H7 (cell line): ENCODE measurements around the gene CRELD1. TPM values are rescaled to one million over a fixed set of nuclear protein-coding genes. Genes with fewer than 3 reads are reported as not detected.

ENCODE experiments used
- DNase-seq: peaks from one replicate; pipeline ENCODE4 v3.0.0; 2012
- H3K27me3 ChIP-seq: 2 replicates; pipeline ENCODE4 v1.6.0; 2011; ENCODE audit warnings: mild to moderate bottlenecking, low read length; ENCODE audit not compliant: control insufficient read depth, insufficient read depth
- H3K36me3 ChIP-seq: replicated peaks from 2 replicates; pipeline ENCODE4 v1.5.1; 2011; ENCODE audit warnings: low read length; ENCODE audit not compliant: control insufficient read depth, insufficient read depth
- H3K4me3 ChIP-seq: 2 replicates; pipeline ENCODE4 v1.5.1; 2011; ENCODE audit warnings: low read depth, mild to moderate bottlenecking, control low read depth, low read length, moderate library complexity; ENCODE audit not compliant: insufficient read depth
- total RNA-seq: library from RNA; depleted of rRNA; stranded (reverse); fragments of >200 nt; shearing (Covaris generic); gene quantifications from 2 replicates; pipeline ENCODE4 v1.2.3, GENCODE V29; 2014

The CRELD1 gene
- total RNA-seq, 1 experiment from 2014 or later = 22.2 TPM

GRCh38 chr3:9951126-9951525 lies 17.5 kb downstream of the CRELD1 start:
- Histone ChIP-seq H3K36me3 (no peaks in the 10 kb centered on the region; the same call in 1 of the 2 replicates), H3K4me3 (0 out of 2 replicates have a peak overlapping the region, but pooled peaks have one; percentile 73), H3K27me3 (peaks cover 8% of the 10 kb centered on the region)
- peak; percentile 36 for DNase-seq

- H3K4me3 ChIP-seq = peak overlapping the region; percentile 73
- H3K27me3 ChIP-seq = peaks cover 8% of the 10 kb centered on the region
- H3K36me3 ChIP-seq = no peaks in the 10 kb centered on the region; the same call in 1 of the 2 replicates
- DNase-seq = no peak
Observed at GRCh38 chr3:9951598-9951961, 17.9 kb downstream of the CRELD1 start.

- Histone ChIP-seq H3K36me3 (no peaks in the 10 kb centered on the region; the same call in 1 of the 2 replicates), H3K4me3 (peak within 1 kb of the TSS; percentile 73), H3K27me3 (peaks cover 5% of the 10 kb centered on the region)
- DNase-seq = peak; percentile 92
Observed at GRCh38 chr3:9951962-9952805, 18.6 kb downstream of the CRELD1 start, which contains the start of gene PRRT3. Gene PRRT3, minus strand, starts transcription at chr3:9952408. Its CDS starts 2,293 bp downstream, at chr3:9950115.

GRCh38 chr3:9955067-9955502 lies 21.5 kb downstream of the CRELD1 start:
- H3K27me3 ChIP-seq = peaks cover 1% of the 10 kb centered on the region
- H3K4me3 ChIP-seq = no peak overlapping the region
- peak; percentile 85 for DNase-seq
- no peaks in the 10 kb centered on the region for H3K36me3 ChIP-seq

- no peak for DNase-seq
- H3K27me3 ChIP-seq = peaks cover 1% of the 10 kb centered on the region
- H3K4me3 ChIP-seq = no peak overlapping the region
- no peaks in the 10 kb centered on the region for H3K36me3 ChIP-seq
Observed at GRCh38 chr3:9955611-9956352, 22.1 kb downstream of the CRELD1 start.

- H3K36me3 ChIP-seq = no peaks in the 10 kb centered on the region
- DNase-seq = peak; percentile 29
- H3K27me3 ChIP-seq = no peaks in the 10 kb centered on the region
- H3K4me3 ChIP-seq = no peak overlapping the region
Observed at GRCh38 chr3:9957214-9957613, 23.6 kb downstream of the CRELD1 start.

GRCh38 chr3:9965200-9965875 lies 31.7 kb downstream of the CRELD1 start:
- no peak overlapping the region for H3K4me3 ChIP-seq
- peaks cover 5% of the 10 kb centered on the region for H3K36me3 ChIP-seq
- no peak for DNase-seq
- no peaks in the 10 kb centered on the region for H3K27me3 ChIP-seq

- peaks cover 8% of the 10 kb centered on the region for H3K36me3 ChIP-seq
- no peak overlapping the region for H3K4me3 ChIP-seq
- no peaks in the 10 kb centered on the region for H3K27me3 ChIP-seq
- DNase-seq = no peak
Observed at GRCh38 chr3:9966841-9967240, 33.2 kb downstream of the CRELD1 start.

- no peak for DNase-seq
- no peaks in the 10 kb centered on the region for H3K27me3 ChIP-seq
- no peak overlapping the region for H3K4me3 ChIP-seq
- H3K36me3 ChIP-seq = peaks cover 12% of the 10 kb centered on the region
Observed at GRCh38 chr3:9969632-9970019, 36.0 kb downstream of the CRELD1 start.

- Histone ChIP-seq H3K4me3 (no peak overlapping the region), H3K27me3 (no peaks in the 10 kb centered on the region), H3K36me3 (peaks cover 12% of the 10 kb centered on the region)
- no peak for DNase-seq
Observed at GRCh38 chr3:9970020-9970652, 36.5 kb downstream of the CRELD1 start.

- Histone ChIP-seq H3K4me3 (no peak overlapping the region), H3K36me3 (peaks cover 5% of the 10 kb centered on the region), H3K27me3 (no peaks in the 10 kb centered on the region)
- DNase-seq = no peak
Observed at GRCh38 chr3:9976721-9977709, 43.4 kb downstream of the CRELD1 start.

GRCh38 chr3:9978710-9979305 lies 45.2 kb downstream of the CRELD1 start:
- Histone ChIP-seq H3K4me3 (no peak overlapping the region), H3K27me3 (no peaks in the 10 kb centered on the region), H3K36me3 (peaks cover 3% of the 10 kb centered on the region)
- DNase-seq = no peak

GRCh38 chr3:9980251-9980650 lies 46.6 kb downstream of the CRELD1 start:
- Histone ChIP-seq H3K4me3 (no peak overlapping the region), H3K27me3 (no peaks in the 10 kb centered on the region), H3K36me3 (peaks cover 1% of the 10 kb centered on the region)
- no peak for DNase-seq
